ENCODE data around the gene GCNT3.
"Not testable (repeated sequence)": the region's sequence is repeated elsewhere in the genome, so short reads cannot be mapped to it uniquely, and the experiment has no call there.

Gene GCNT3

GRCh38 chr15:59622289-59622688 is 10.7 kb downstream of the GCNT3 start:
- no peak for DNase-seq

GRCh38 chr15:59632714-59633113 is 21.1 kb downstream of the GCNT3 start:
- no peak for DNase-seq

GRCh38 chr15:59636184-59636583 is 24.6 kb downstream of the GCNT3 start:
- no peak for DNase-seq

GRCh38 chr15:59637507-59637906 is 25.9 kb downstream of the GCNT3 start:
- DNase-seq: not testable (repeated sequence)

- DNase-seq: no peak
Observed at GRCh38 chr15:59642351-59642750, 30.8 kb downstream of the GCNT3 start.

- no peak for DNase-seq
Observed at GRCh38 chr15:59644756-59645155, 33.2 kb downstream of the GCNT3 start.

- not testable (repeated sequence) for DNase-seq
Observed at GRCh38 chr15:59645812-59646211, 34.2 kb downstream of the GCNT3 start.

GRCh38 chr15:59646277-59646676 is 34.7 kb downstream of the GCNT3 start:
- DNase-seq: no peak

- DNase-seq: no peak
Observed at GRCh38 chr15:59647085-59647484, 35.5 kb downstream of the GCNT3 start.

- no peak for DNase-seq
Observed at GRCh38 chr15:59649603-59650002, 38.0 kb downstream of the GCNT3 start.

GRCh38 chr15:59654046-59654445 is 42.5 kb downstream of the GCNT3 start:
- no peak for DNase-seq

- DNase-seq: peak; percentile 90 to 96
Observed at GRCh38 chr15:59656897-59657634, 45.5 kb downstream of the GCNT3 start, which contains the start of gene GTF2A2. GTF2A2 (minus strand) TSS chr15:59657515; CDS start chr15:59652277, 5,238 bp downstream.

- no peak for DNase-seq
Observed at GRCh38 chr15:59657635-59658125, 46.1 kb downstream of the GCNT3 start.

GRCh38 chr15:59659366-59659765 is 47.8 kb downstream of the GCNT3 start:
- DNase-seq: no peak

GRCh38 chr15:59662260-59662659 is 50.7 kb downstream of the GCNT3 start:
- DNase-seq: no peak

- DNase-seq: no peak
Observed at GRCh38 chr15:59668556-59668955, 57.0 kb downstream of the GCNT3 start.

All from NCI-H2081 (cell line).